Measurements from ENCODE around the gene FSIP1. TPM values are rescaled to one million over a fixed set of nuclear protein-coding genes. Genes with fewer than 3 reads are reported as not detected.

FSIP1 gene
- total RNA-seq, 1 donor from 2014 or later = not detected

- H3K4me3 ChIP-seq = no peak overlapping the region
- H3K9me3 ChIP-seq = no peaks in the 10 kb centered on the region
- no peaks in the 10 kb centered on the region for H3K36me3 ChIP-seq
- no peak for DNase-seq (ENCODE audit: low spot score in 2 of 2)
- peaks cover 0 to 7% of the 10 kb centered on the region in 2 donors for H3K4me1 ChIP-seq
- H3K27ac ChIP-seq = no peak overlapping the region
- intact Hi-C loops (cut with DNase I) = no loop called here
- H3K27me3 ChIP-seq = no peaks in the 10 kb centered on the region
- TF ChIP-seq, protein P1, sequence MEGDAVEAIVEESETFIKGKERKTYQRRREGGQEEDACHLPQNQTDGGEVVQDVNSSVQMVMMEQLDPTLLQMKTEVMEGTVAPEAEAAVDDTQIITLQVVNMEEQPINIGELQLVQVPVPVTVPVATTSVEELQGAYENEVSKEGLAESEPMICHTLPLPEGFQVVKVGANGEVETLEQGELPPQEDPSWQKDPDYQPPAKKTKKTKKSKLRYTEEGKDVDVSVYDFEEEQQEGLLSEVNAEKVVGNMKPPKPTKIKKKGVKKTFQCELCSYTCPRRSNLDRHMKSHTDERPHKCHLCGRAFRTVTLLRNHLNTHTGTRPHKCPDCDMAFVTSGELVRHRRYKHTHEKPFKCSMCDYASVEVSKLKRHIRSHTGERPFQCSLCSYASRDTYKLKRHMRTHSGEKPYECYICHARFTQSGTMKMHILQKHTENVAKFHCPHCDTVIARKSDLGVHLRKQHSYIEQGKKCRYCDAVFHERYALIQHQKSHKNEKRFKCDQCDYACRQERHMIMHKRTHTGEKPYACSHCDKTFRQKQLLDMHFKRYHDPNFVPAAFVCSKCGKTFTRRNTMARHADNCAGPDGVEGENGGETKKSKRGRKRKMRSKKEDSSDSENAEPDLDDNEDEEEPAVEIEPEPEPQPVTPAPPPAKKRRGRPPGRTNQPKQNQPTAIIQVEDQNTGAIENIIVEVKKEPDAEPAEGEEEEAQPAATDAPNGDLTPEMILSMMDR (IDR thresholded peaks at IDR 0.05) = no peak
Observed at GRCh38 chr15:39670687-39671086, 112.0 kb downstream of the FSIP1 start.

GRCh38 chr15:39669661-39670060, 113.0 kb downstream of the FSIP1 start:
- no peak overlapping the region for H3K27ac ChIP-seq
- H3K4me3 ChIP-seq = no peak overlapping the region
- no peaks in the 10 kb centered on the region for H3K9me3 ChIP-seq
- TF ChIP-seq, protein P1 (IDR thresholded peaks at IDR 0.05) = no peak
- no peaks in the 10 kb centered on the region for H3K27me3 ChIP-seq
- no peaks in the 10 kb centered on the region for H3K36me3 ChIP-seq
- intact Hi-C loops (cut with DNase I) = no loop called here
- H3K4me1 ChIP-seq = peaks cover 0 to 7% of the 10 kb centered on the region in 2 donors
- no peak for DNase-seq (ENCODE audit: low spot score in 2 of 2)

GRCh38 chr15:39669241-39669640, 113.4 kb downstream of the FSIP1 start:
- Histone ChIP-seq H3K9me3 (no peaks in the 10 kb centered on the region), H3K36me3 (no peaks in the 10 kb centered on the region), H3K27ac (no peak overlapping the region), H3K4me3 (no peak overlapping the region), H3K27me3 (no peaks in the 10 kb centered on the region), H3K4me1 (peaks cover 0 to 7% of the 10 kb centered on the region in 2 donors)
- TF ChIP-seq, protein P1 (IDR thresholded peaks at IDR 0.05) = no peak
- DNase-seq (ENCODE audit: low spot score in 2 of 2) = no peak
- intact Hi-C loops (cut with DNase I) = no loop called here

DNA sequence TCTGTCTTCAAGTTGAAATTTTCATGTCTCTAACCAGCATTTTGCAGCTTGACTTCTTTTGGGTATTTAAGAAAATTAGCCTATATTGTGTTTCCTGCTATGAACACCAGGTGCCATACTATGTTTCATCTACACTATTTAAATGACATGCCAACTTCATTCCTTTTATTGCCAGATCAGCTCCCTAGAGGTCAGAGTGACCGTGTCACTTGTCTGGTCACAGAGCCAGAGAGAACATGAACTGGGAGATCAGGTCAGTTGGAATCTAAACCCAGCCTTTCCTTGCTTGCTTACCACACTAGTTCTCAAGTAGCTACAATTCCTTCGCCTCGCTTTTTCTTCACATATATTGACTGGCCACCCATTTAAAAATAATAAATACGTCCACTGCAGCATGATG, 114.2 kb downstream of the FSIP1 start:
- Histone ChIP-seq H3K4me1 (peaks cover 0 to 7% of the 10 kb centered on the region in 2 donors), H3K27ac (no peak overlapping the region), H3K27me3 (no peaks in the 10 kb centered on the region), H3K36me3 (no peaks in the 10 kb centered on the region), H3K4me3 (no peak overlapping the region), H3K9me3 (no peaks in the 10 kb centered on the region)
- no peak for DNase-seq (ENCODE audit: low spot score in 2 of 2)
- intact Hi-C loops (cut with DNase I) = no loop called here
- TF ChIP-seq, protein P1 (IDR thresholded peaks at IDR 0.05) = no peak

- Histone ChIP-seq H3K4me3 (no peak overlapping the region), H3K27me3 (no peaks in the 10 kb centered on the region), H3K27ac (no peak overlapping the region), H3K36me3 (no peaks in the 10 kb centered on the region), H3K4me1 (peaks cover 0 to 7% of the 10 kb centered on the region in 2 donors), H3K9me3 (no peaks in the 10 kb centered on the region)
- intact Hi-C loops (cut with DNase I) = no loop called here
- TF ChIP-seq, protein P1 (IDR thresholded peaks at IDR 0.05) = no peak
- DNase-seq (ENCODE audit: low spot score in 2 of 2) = no peak
Observed at GRCh38 chr15:39667382-39668127, 115.1 kb downstream of the FSIP1 start.
